K562 (cell line): ENCODE data around the gene ANAPC4. TPM values are rescaled to one million over a fixed set of nuclear protein-coding genes. Genes with fewer than 3 reads are reported as not detected.

Source experiments
- BDP1 ChIP-seq: IDR thresholded peaks from 3 replicates; pipeline ENCODE4 v1.6.1; 2011; ENCODE audit not compliant: insufficient read length, insufficient read depth
- CHD2 ChIP-seq: IDR thresholded peaks from 2 replicates; pipeline ENCODE4 v1.6.1; 2011; ENCODE audit warnings: low read depth, low read length
- CTBP1 ChIP-seq: fragments of 450-650 bp; IDR thresholded peaks from 2 replicates; pipeline ENCODE4 v1.6.1; 2016; ENCODE audit warnings: borderline replicate concordance
- GATAD2A ChIP-seq: fragments of 450-650 bp; IDR thresholded peaks from 2 replicates; pipeline ENCODE4 v1.6.1; 2017
- ID3 ChIP-seq, 2 experiments: fragments of 250-450 bp in 1 of 2; fragments of 450-650 bp in 1 of 2; sonication (Bioruptor Pico) in 1 of 2; IDR thresholded peaks; 2 replicates each; pipeline versions ENCODE4 v1.6.1 to v1.8.0; 2016 to 2021; ENCODE audit warnings: mild to moderate bottlenecking in 2 of 2, moderate library complexity in 2 of 2, missing compliant biosample characterization in 1 of 2, missing genetic modification characterization in 1 of 2
- IRF2 ChIP-seq: sonication (generic); formaldehyde crosslinking; IDR thresholded peaks from 2 replicates; pipeline ENCODE4 v1.8.1; 2022; ENCODE audit warnings: mild to moderate bottlenecking, missing genetic modification reagents
- KLF1 ChIP-seq: fragments of 450-650 bp; IDR thresholded peaks from 2 replicates; pipeline ENCODE4 v1.6.1; 2016; ENCODE audit warnings: missing genetic modification characterization, missing compliant biosample characterization
- KLF10 ChIP-seq: fragments of 250-450 bp; sonication (Bioruptor Pico); IDR thresholded peaks from 2 replicates; pipeline ENCODE4 v1.6.1; 2021; ENCODE audit warnings: matching md5 sums
- LEF1 ChIP-seq: fragments of 450-650 bp; IDR thresholded peaks from 2 replicates; pipeline ENCODE4 v1.6.1; 2016; ENCODE audit warnings: mild to moderate bottlenecking
- MNT ChIP-seq, 2 experiments: fragments of 450-650 bp; conservative IDR thresholded peaks; 2 replicates each; pipeline ENCODE4 v1.6.1; 2017; ENCODE audit warnings: mild to moderate bottlenecking in 2 of 2, moderate library complexity in 2 of 2
- MYNN ChIP-seq, 2 experiments: sonication (generic); formaldehyde crosslinking in 1 of 2; IDR thresholded peaks; 2 replicates each; pipeline versions ENCODE4 v1.5.0 to v1.6.1; 2016 to 2020; ENCODE audit warnings: antibody characterized with exemption in 1 of 2, missing genetic modification reagents in 1 of 2
- NRF1 ChIP-seq, 2 experiments: fragments of 450-650 bp; IDR thresholded peaks in 1 of 2; conservative IDR thresholded peaks in 1 of 2; 2 replicates each; pipeline ENCODE4 v1.6.1; 2014; ENCODE audit warnings: mild to moderate bottlenecking in 2 of 2
- POLR2AphosphoS5 ChIP-seq: IDR thresholded peaks from 2 replicates; pipeline ENCODE4 v1.6.1; 2011; ENCODE audit warnings: mild to moderate bottlenecking, low read depth, low read length, moderate library complexity; ENCODE audit not compliant: control insufficient read depth, insufficient read depth
- POLR3A ChIP-seq: IDR thresholded peaks from 2 replicates; pipeline ENCODE4 v1.6.1; 2011; ENCODE audit warnings: borderline replicate concordance, mild to moderate bottlenecking, moderate library complexity; ENCODE audit not compliant: insufficient read length, insufficient read depth; ENCODE audit errors: extremely low read depth
- RBM15 ChIP-seq: fragments of 200-400 bp; formaldehyde crosslinking; IDR thresholded peaks from 2 replicates; pipeline ENCODE4 v1.6.1; 2018; ENCODE audit warnings: mild to moderate bottlenecking, low read length, moderate library complexity; ENCODE audit not compliant: insufficient read depth
- SIX5 ChIP-seq, 2 experiments: IDR thresholded peaks; 2 replicates each; pipeline ENCODE4 v1.6.1; 2011; ENCODE audit warnings: low read length in 2 of 2, borderline replicate concordance in 1 of 2, low read depth in 1 of 2, mild to moderate bottlenecking in 1 of 2, moderate library complexity in 1 of 2; ENCODE audit not compliant: insufficient read depth in 1 of 2
- STAT5A ChIP-seq: IDR thresholded peaks from 2 replicates; pipeline ENCODE4 v1.6.1; 2012; ENCODE audit warnings: low read length, inconsistent platforms, borderline replicate concordance
- STAT6 ChIP-seq: sonication (generic); formaldehyde crosslinking; IDR thresholded peaks from 2 replicates; pipeline ENCODE4 v1.8.1; 2023; ENCODE audit warnings: mild to moderate bottlenecking, missing genetic modification reagents
- SUPT5H ChIP-seq: fragments of 450-650 bp; IDR thresholded peaks from 2 replicates; pipeline ENCODE4 v1.6.1; 2016
- XRCC3 ChIP-seq: fragments of 450-650 bp; IDR thresholded peaks from 2 replicates; pipeline ENCODE4 v1.6.1; 2017; ENCODE audit warnings: mild to moderate bottlenecking, moderate library complexity
- ZBTB7A ChIP-seq: IDR thresholded peaks from 2 replicates; pipeline ENCODE4 v1.6.1; 2011; ENCODE audit warnings: low read depth, mild to moderate bottlenecking, low read length, moderate library complexity, borderline replicate concordance; ENCODE audit not compliant: control insufficient read depth
- ZNF263 ChIP-seq: sonication (generic); formaldehyde crosslinking; IDR thresholded peaks from 2 replicates; pipeline ENCODE4 v1.8.0; 2022; ENCODE audit warnings: mild to moderate bottlenecking, missing genetic modification reagents, borderline replicate concordance
- ZNF280A ChIP-seq: fragments of 450-650 bp; IDR thresholded peaks from 2 replicates; pipeline ENCODE4 v1.6.1; 2018; ENCODE audit warnings: mild to moderate bottlenecking, low read depth; ENCODE audit not compliant: partially characterized antibody
- ZNF445 ChIP-seq: fragments of 250-450 bp; sonication (Bioruptor Pico); IDR thresholded peaks from 2 replicates; pipeline ENCODE4 v1.4.0; 2020; ENCODE audit warnings: low read depth, mild to moderate bottlenecking, moderate library complexity
- polyA plus RNA-seq, 8 experiments: library from polyadenylated mRNA; depleted of rRNA in 4 of 8; stranded (reverse) in 5 of 8; unstranded in 3 of 8; fragments of >200 nt; fragmentation: Nextera tagmentation in 2 of 8; fragmentation: Illumina TruSeq in 1 of 8; extraction: Ambion mirVana in 2 of 8; extraction: Trizol in 1 of 8; gene quantifications; 2 replicates each; pipeline versions ENCODE4 v1.2.1 to v1.2.3, GENCODE V29; 2011 to 2014; ENCODE audit warnings: inconsistent platforms in 1 of 8, missing spikeins in 1 of 8
- total RNA-seq, 7 experiments: library from RNA; depleted of rRNA in 6 of 7; stranded (reverse); fragments of >200 nt in 6 of 7; fragmentation: Illumina TruSeq in 2 of 7; extraction: Trizol in 2 of 7; gene quantifications; 2 replicates each; pipeline versions ENCODE4 v1.2.1 to v1.2.3, GENCODE V29; 2011 to 2021; ENCODE audit warnings: low replicate concordance in 1 of 7

The ANAPC4 gene
- total and polyA plus RNA-seq, 9 of the 15 experiments (the other 6 are each of a cell fraction or from before 2014, with no cell fraction given): 23.9 to 47.0 (median 31.9) TPM

GRCh38 chr4:25379591-25379990 is 2.5 kb downstream of the ANAPC4 start (continued):
- TF ChIP-seq MNT (conservative IDR thresholded peaks at IDR 0.05) (peak in 1 of 2 experiments; percentile 42; a peak in 1 of 4 replicates), LEF1 (no peak), ZNF445 (CRISPR knock-in tag) (no peak), STAT6 (CRISPR knock-in tag) (no peak), GATAD2A (no peak), BDP1 (no peak), ID3 (CRISPR knock-in tag; IDR thresholded peaks at IDR 0.05) (no peak), ID3 (tag; IDR thresholded peaks at IDR 0.05) (no peak), MYNN (IDR thresholded peaks at IDR 0.05) (no peak), MYNN (CRISPR knock-in tag; IDR thresholded peaks at IDR 0.05) (no peak), KLF10 (CRISPR knock-in tag) (no peak), ZNF280A (no peak), XRCC3 (no peak), ZBTB7A (peak; percentile 65; the same call in 1 of the 2 replicates), CHD2 (no peak), KLF1 (no peak), CTBP1 (no peak), IRF2 (CRISPR knock-in tag) (no peak), SUPT5H (no peak), SIX5 (IDR thresholded peaks at IDR 0.05; ENCODE audit: borderline replicate concordance in 1 of 2, insufficient read depth in 1 of 2, low read depth in 1 of 2, low read length in 2 of 2) (no peak), POLR2AphosphoS5 (no peak), STAT5A (no peak), ZNF263 (CRISPR knock-in tag) (no peak), RBM15 (no peak), POLR3A (no peak), NRF1 (conservative IDR thresholded peaks at IDR 0.05 in 1 of 2, IDR thresholded peaks at IDR 0.05 in 1 of 2) (peak; percentile 33 to 54; a peak in 3 of 4 replicates)
